Neuronal stem cell (in vitro differentiated cells): Measurements from ENCODE around the gene NPSR1.

Experiments used
- DNase-seq: peaks from one replicate; pipeline ENCODE4 v3.0.0-alpha.2; 2013; ENCODE audit warnings: low spot score
- H2AFZ ChIP-seq: one replicate; pipeline ENCODE4 v1.6.1; 2013; ENCODE audit warnings: mild to moderate bottlenecking, low read length, inconsistent platforms
- H2AK5ac ChIP-seq: 2 replicates; pipeline ENCODE4 v1.6.1; 2013; ENCODE audit warnings: low read depth, mild to moderate bottlenecking, inconsistent platforms, low read length, moderate library complexity, mixed read lengths
- H2BK120ac ChIP-seq: 2 replicates; pipeline ENCODE4 v1.6.1; 2013; ENCODE audit warnings: low read depth, mild to moderate bottlenecking, inconsistent platforms, low read length, moderate library complexity, mixed read lengths
- H2BK12ac ChIP-seq: one replicate; pipeline ENCODE4 v1.6.1; 2013; ENCODE audit warnings: low read length, inconsistent platforms
- H2BK15ac ChIP-seq: 2 replicates; pipeline ENCODE4 v1.6.1; 2013; ENCODE audit warnings: mild to moderate bottlenecking, low read length, inconsistent platforms, mixed read lengths
- H2BK5ac ChIP-seq: one replicate; pipeline ENCODE4 v1.6.1; 2013; ENCODE audit warnings: inconsistent platforms, mild to moderate bottlenecking, low read length, moderate library complexity
- H3K14ac ChIP-seq: one replicate; pipeline ENCODE4 v1.6.1; 2013; ENCODE audit warnings: low read length, inconsistent platforms
- H3K18ac ChIP-seq: 2 replicates; pipeline ENCODE4 v1.6.1; 2013; ENCODE audit warnings: low read length, inconsistent platforms
- H3K23ac ChIP-seq: 2 replicates; pipeline ENCODE4 v1.6.1; 2013; ENCODE audit warnings: low read depth, mild to moderate bottlenecking, mixed read lengths, low read length, inconsistent platforms; ENCODE audit not compliant: poor library complexity
- H3K27ac ChIP-seq: replicated peaks from 3 replicates; pipeline ENCODE4 v1.5.1; 2013; ENCODE audit warnings: low read length, inconsistent platforms
- H3K27me3 ChIP-seq, 3 experiments: 2 replicates each; pipeline ENCODE4 v1.6.1; 2013; ENCODE audit warnings: low read length in 3 of 3, mild to moderate bottlenecking in 2 of 3, inconsistent platforms in 1 of 3, low read depth in 1 of 3, mixed read lengths in 1 of 3, moderate library complexity in 1 of 3; ENCODE audit not compliant: control insufficient read depth in 3 of 3, insufficient read depth in 3 of 3
- H3K36me3 ChIP-seq, 2 donors: replicated peaks in 1 of 2; 2 replicates each; pipeline ENCODE4 v1.6.1; 2013; ENCODE audit warnings: low read length in 2 of 2; ENCODE audit not compliant: control insufficient read depth in 2 of 2, insufficient read depth in 2 of 2
- H3K4ac ChIP-seq: 2 replicates; pipeline ENCODE4 v1.6.1; 2013; ENCODE audit warnings: inconsistent platforms, mild to moderate bottlenecking, low read length, moderate library complexity
- H3K4me1 ChIP-seq, 2 donors: 1 replicate in 1 of 2; 2 replicates in 1 of 2; pipeline ENCODE4 v1.6.1; 2013; ENCODE audit warnings: low read length in 2 of 2, low read depth in 1 of 2; ENCODE audit not compliant: control insufficient read depth in 2 of 2, insufficient read depth in 1 of 2
- H3K4me2 ChIP-seq: one replicate; pipeline ENCODE4 v1.6.1; 2013; ENCODE audit warnings: mild to moderate bottlenecking, low read length, inconsistent platforms; ENCODE audit not compliant: insufficient read depth, poor library complexity, severe bottlenecking
- H3K4me3 ChIP-seq, 2 donors: 2 replicates each; pipeline ENCODE4 v1.5.1; 2013; ENCODE audit warnings: low read length in 2 of 2, mild to moderate bottlenecking in 2 of 2, inconsistent platforms in 1 of 2, moderate library complexity in 1 of 2
- H3K79me1 ChIP-seq: one replicate; pipeline ENCODE4 v1.6.1; 2013; ENCODE audit warnings: low read depth, mild to moderate bottlenecking, inconsistent platforms, low read length, moderate library complexity
- H3K9ac ChIP-seq: one replicate; pipeline ENCODE4 v1.6.1; 2013; ENCODE audit warnings: mild to moderate bottlenecking, low read depth, low read length, inconsistent platforms; ENCODE audit not compliant: poor library complexity
- H3K9me3 ChIP-seq, 2 donors: replicated peaks in 1 of 2; 2 replicates each; pipeline versions ENCODE3 to v1.6.1; 2013; ENCODE audit warnings: low read length in 2 of 2, mild to moderate bottlenecking in 2 of 2, inconsistent platforms in 1 of 2, low read depth in 1 of 2, mixed read lengths in 1 of 2, moderate library complexity in 1 of 2; ENCODE audit not compliant: control insufficient read depth in 2 of 2, insufficient read depth in 1 of 2
- H4K8ac ChIP-seq: one replicate; pipeline ENCODE4 v1.6.1; 2013; ENCODE audit warnings: low read depth, mild to moderate bottlenecking, inconsistent platforms, low read length, moderate library complexity
- H4K91ac ChIP-seq: one replicate; pipeline ENCODE4 v1.6.1; 2013; ENCODE audit warnings: low read length, low read depth, mild to moderate bottlenecking, inconsistent platforms; ENCODE audit not compliant: poor library complexity
- WGBS, 2 donors: extraction: QIAGEN DNeasy Blood & Tissue Kit; methylation state at CpG; one replicate each; pipeline ENCODE4 v1.1.7; 2013; ENCODE audit warnings: missing lambda C conversion rate in 2 of 2, mixed read lengths in 1 of 2; ENCODE audit not compliant: insufficient read length in 2 of 2, insufficient replicate concordance in 1 of 2; ENCODE audit errors: extremely low coverage in 2 of 2; 5-methylcytosine and 5-hydroxymethylcytosine counted together

NPSR1 gene

GRCh38 chr7:34755008-34755407 lies 97.0 kb downstream of the NPSR1 start:
- H3K4me2 ChIP-seq: no peak overlapping the region
- DNase-seq: no peak
- H2AK5ac ChIP-seq: no peak overlapping the region
- H3K14ac ChIP-seq: no peak overlapping the region
- H3K23ac ChIP-seq: no peak overlapping the region
- no peaks in the 10 kb centered on the region for H3K9me3 ChIP-seq
- H4K8ac ChIP-seq: no peak overlapping the region
- no peaks in the 10 kb centered on the region for H3K79me1 ChIP-seq
- WGBS, 2 donors: no CpG with 5 or more reads among the region's 2 CpGs
- H3K9ac ChIP-seq: no peak overlapping the region
- no peaks in the 10 kb centered on the region for H3K4me1 ChIP-seq
- no peak overlapping the region for H2BK5ac ChIP-seq
- H3K4ac ChIP-seq: no peak overlapping the region
- H2BK120ac ChIP-seq: no peak overlapping the region
- no peaks in the 10 kb centered on the region for H3K27me3 ChIP-seq
- H3K18ac ChIP-seq: no peak overlapping the region
- H3K27ac ChIP-seq: no peak overlapping the region
- no peak overlapping the region for H4K91ac ChIP-seq
- H2AFZ ChIP-seq: no peak overlapping the region
- no peak overlapping the region for H2BK15ac ChIP-seq
- H3K4me3 ChIP-seq: no peak overlapping the region
- H3K36me3 ChIP-seq: no peaks in the 10 kb centered on the region
- no peak overlapping the region for H2BK12ac ChIP-seq

GRCh38 chr7:34756025-34756437 lies 98.0 kb downstream of the NPSR1 start:
- Histone ChIP-seq H3K4me3 (no peak overlapping the region), H3K36me3 (no peaks in the 10 kb centered on the region), H3K27me3 (no peaks in the 10 kb centered on the region), H3K4me2 (no peak overlapping the region), H3K23ac (no peak overlapping the region), H2AK5ac (no peak overlapping the region), H4K91ac (no peak overlapping the region), H3K79me1 (no peaks in the 10 kb centered on the region), H3K27ac (no peak overlapping the region), H3K18ac (no peak overlapping the region), H2BK120ac (no peak overlapping the region), H3K9me3 (no peaks in the 10 kb centered on the region), H2BK15ac (no peak overlapping the region), H3K14ac (no peak overlapping the region), H2BK12ac (no peak overlapping the region), H3K4me1 (no peaks in the 10 kb centered on the region), H3K9ac (no peak overlapping the region), H2BK5ac (no peak overlapping the region), H2AFZ (no peak overlapping the region), H3K4ac (no peak overlapping the region), H4K8ac (no peak overlapping the region)
- DNase-seq: no peak
- no CpG with 5 or more reads among the region's 4 CpGs for WGBS, 2 donors

- Histone ChIP-seq H2AK5ac (no peak overlapping the region), H3K4me2 (no peak overlapping the region), H2BK120ac (no peak overlapping the region), H3K27ac (no peak overlapping the region), H2BK15ac (no peak overlapping the region), H3K27me3 (no peaks in the 10 kb centered on the region), H3K4me1 (no peaks in the 10 kb centered on the region), H2AFZ (no peak overlapping the region), H4K91ac (no peak overlapping the region), H3K23ac (no peak overlapping the region), H3K9ac (no peak overlapping the region), H3K18ac (no peak overlapping the region), H4K8ac (no peak overlapping the region), H3K9me3 (no peaks in the 10 kb centered on the region), H3K14ac (no peak overlapping the region), H2BK12ac (no peak overlapping the region), H3K4me3 (no peak overlapping the region), H3K79me1 (no peaks in the 10 kb centered on the region), H3K4ac (no peak overlapping the region), H2BK5ac (no peak overlapping the region), H3K36me3 (no peaks in the 10 kb centered on the region)
- no CpG with 5 or more reads among the region's 5 CpGs for WGBS, 2 donors
- no peak for DNase-seq
Observed at GRCh38 chr7:34756691-34757090, 98.7 kb downstream of the NPSR1 start.

GRCh38 chr7:34757570-34758110 lies 99.6 kb downstream of the NPSR1 start:
- Histone ChIP-seq H3K14ac (no peak overlapping the region), H4K91ac (no peak overlapping the region), H3K79me1 (no peaks in the 10 kb centered on the region), H3K4ac (no peak overlapping the region), H3K4me1 (no peaks in the 10 kb centered on the region), H3K23ac (no peak overlapping the region), H3K4me3 (no peak overlapping the region), H3K27me3 (no peaks in the 10 kb centered on the region), H4K8ac (no peak overlapping the region), H2BK5ac (no peak overlapping the region), H2AK5ac (no peak overlapping the region), H3K4me2 (no peak overlapping the region), H2BK12ac (no peak overlapping the region), H3K9me3 (no peaks in the 10 kb centered on the region), H3K9ac (no peak overlapping the region), H2BK15ac (peak overlapping the region; percentile 63), H3K27ac (no peak overlapping the region), H3K36me3 (no peaks in the 10 kb centered on the region), H2AFZ (no peak overlapping the region), H2BK120ac (no peak overlapping the region), H3K18ac (no peak overlapping the region)
- no peak for DNase-seq
- no CpG with 5 or more reads among the region's 5 CpGs for WGBS, 2 donors
